K562 (cell line): Measurements from ENCODE around the gene FAM98C. TPM values are rescaled to one million over a fixed set of nuclear protein-coding genes. Genes with fewer than 3 reads are reported as not detected.

ENCODE experiments used
- ATAC-seq: fragments of 200-7000 bp; cut with Tn5 transposase; 3 replicates; pipeline ENCODE4 v1.9.1; 2020; ENCODE audit warnings: moderate library complexity
- BruUV-seq: library from RNA; stranded (reverse); fragments of 400-500 nt; replicated peaks from 2 replicates; lab custom pipeline; 2021; lab: Mats Ljungman, UMichigan
- CTCF ChIA-PET: fragments of 300-600 bp; formaldehyde crosslinking; extraction: SDS; loops from one replicate; lab custom pipeline; 2021; ENCODE audit warnings: low intra/inter-chr PET ratio; lab: Yijun Ruan, JAX
- POLR2A ChIA-PET: fragments of 300-600, 350-650 bp; sonication (Branson Sonifier 250); formaldehyde crosslinking; extraction: SDS; loops from one replicate; lab custom pipeline; 2021; ENCODE audit warnings: antibody characterized with exemption, inconsistent platforms; lab: Yijun Ruan, JAX
- DNase-seq, 4 experiments: peaks; one replicate each; pipeline versions ENCODE4 v3.0.0 to v3.0.0-alpha.2; 2011 to 2018; ENCODE audit warnings: low spot score in 3 of 4, mixed read lengths in 3 of 4; ENCODE audit errors: extremely low read depth in 1 of 4
- FAIRE-seq: peaks from 2 replicates; lab custom pipeline; 2011; peaks lifted over from hg19 to GRCh38; lab: Jason Lieb, UNC
- H2AFZ ChIP-seq: 2 replicates; pipeline ENCODE4 v1.6.0; 2011; ENCODE audit warnings: low read depth, low read length, control low read depth, inconsistent platforms
- H3K27ac ChIP-seq: fragments of 200-600 bp; 3 replicates; pipeline ENCODE4 v1.8.0; 2011; ENCODE audit warnings: low read depth, mild to moderate bottlenecking, control low read depth, inconsistent platforms, low read length, moderate library complexity, mixed read lengths; ENCODE audit errors: extremely low read depth
- H3K27me3 ChIP-seq, 2 experiments: fragments of 300-600 bp in 1 of 2; 2 replicates in 1 of 2; 3 replicates in 1 of 2; pipeline versions ENCODE4 v1.6.0 to v1.8.0; 2011; ENCODE audit warnings: inconsistent platforms in 2 of 2, low read length in 2 of 2, mild to moderate bottlenecking in 1 of 2, mixed read lengths in 1 of 2, moderate library complexity in 1 of 2; ENCODE audit not compliant: control insufficient read depth in 2 of 2, insufficient read depth in 2 of 2
- H3K36me3 ChIP-seq: fragments of 300-600 bp; 3 replicates; pipeline ENCODE4 v1.8.0; 2011; ENCODE audit warnings: mild to moderate bottlenecking, low read length, inconsistent platforms; ENCODE audit not compliant: control insufficient read depth, insufficient read depth
- H3K4me1 ChIP-seq, 2 experiments: fragments of 200-600 bp in 1 of 2; replicated peaks in 1 of 2; 2 replicates in 1 of 2; 3 replicates in 1 of 2; pipeline versions ENCODE4 v1.5.1 to v1.8.0; 2011; ENCODE audit warnings: inconsistent platforms in 2 of 2, low read length in 2 of 2, mild to moderate bottlenecking in 1 of 2, mixed read lengths in 1 of 2, moderate library complexity in 1 of 2; ENCODE audit not compliant: control insufficient read depth in 2 of 2, insufficient read depth in 2 of 2
- H3K4me2 ChIP-seq: 2 replicates; pipeline ENCODE4 v1.6.1; 2011; ENCODE audit warnings: low read length, control low read depth, inconsistent platforms, mixed read lengths; ENCODE audit not compliant: insufficient read depth
- H3K4me3 ChIP-seq: fragments of 200-600 bp; sonication (generic), shearing (Covaris generic); 2 replicates; pipeline ENCODE4 v1.5.1; 2016; ENCODE audit warnings: control low read depth, inconsistent platforms
- H3K79me2 ChIP-seq: fragments of 200-600 bp; 3 replicates; pipeline ENCODE4 v1.8.0; 2011; ENCODE audit warnings: low read length, inconsistent platforms; ENCODE audit not compliant: control insufficient read depth, insufficient read depth
- H3K9ac ChIP-seq, 2 experiments: 2 replicates each; pipeline versions ENCODE4 v1.6.0 to v1.6.1; 2011; ENCODE audit warnings: low read depth in 2 of 2, low read length in 2 of 2, control low read depth in 1 of 2, inconsistent platforms in 1 of 2, mild to moderate bottlenecking in 1 of 2, mixed read lengths in 1 of 2; ENCODE audit not compliant: insufficient read depth in 1 of 2
- H3K9me1 ChIP-seq: one replicate; pipeline ENCODE4 v1.6.0; 2011; ENCODE audit warnings: inconsistent platforms, mild to moderate bottlenecking, low read length, moderate library complexity; ENCODE audit not compliant: control insufficient read depth, insufficient read depth
- H3K9me3 ChIP-seq: replicated peaks from 2 replicates; pipeline ENCODE4 v1.5.1; 2011; ENCODE audit warnings: low read depth, low read length, inconsistent platforms; ENCODE audit not compliant: control insufficient read depth, insufficient read depth
- H4K20me1 ChIP-seq: replicated peaks from 2 replicates; pipeline ENCODE4 v1.6.1; 2011; ENCODE audit warnings: low read length, inconsistent platforms, mixed read lengths; ENCODE audit not compliant: control insufficient read depth, insufficient read depth
- CREM ChIP-seq: IDR thresholded peaks from 2 replicates; pipeline ENCODE4 v1.6.1; 2014; ENCODE audit warnings: antibody characterized with exemption, low read depth
- CSDE1 ChIP-seq, 2 experiments: fragments of 450-650 bp; IDR thresholded peaks; 2 replicates each; pipeline ENCODE4 v1.6.1; 2016; ENCODE audit warnings: mild to moderate bottlenecking in 1 of 2
- ESRRA ChIP-seq: fragments of 450-650 bp; IDR thresholded peaks from 2 replicates; pipeline ENCODE4 v1.6.1; 2014; ENCODE audit warnings: low read depth, mild to moderate bottlenecking, moderate library complexity, borderline replicate concordance
- KAT8 ChIP-seq: fragments of 450-650 bp; IDR thresholded peaks from 2 replicates; pipeline ENCODE4 v1.6.1; 2016; ENCODE audit warnings: low read depth, mild to moderate bottlenecking
- KDM2B ChIP-seq: fragments of 250-450 bp; sonication (Bioruptor Pico); IDR thresholded peaks from 2 replicates; pipeline ENCODE4 v1.8.0; 2021; ENCODE audit warnings: mild to moderate bottlenecking, moderate library complexity
- MECOM ChIP-seq: fragments of 250-450 bp; sonication (Bioruptor Pico); IDR thresholded peaks from 2 replicates; pipeline ENCODE4 v1.8.0; 2022; ENCODE audit warnings: inconsistent platforms
- MYBL2 ChIP-seq, 2 experiments: fragments of 450-650 bp in 1 of 2; sonication (generic) in 1 of 2; formaldehyde crosslinking in 1 of 2; IDR thresholded peaks; 2 replicates each; pipeline versions ENCODE4 v1.6.1 to v1.8.1; 2017 to 2022; ENCODE audit warnings: borderline replicate concordance in 1 of 2, inconsistent platforms in 1 of 2, low read depth in 1 of 2, mild to moderate bottlenecking in 1 of 2, missing genetic modification reagents in 1 of 2, moderate library complexity in 1 of 2
- NR2F6 ChIP-seq: fragments of 450-650 bp; formaldehyde crosslinking; IDR thresholded peaks from 2 replicates; pipeline ENCODE4 v1.4.0; 2020; ENCODE audit warnings: mild to moderate bottlenecking
- PHF20 ChIP-seq: fragments of 450-650 bp; IDR thresholded peaks from 2 replicates; pipeline ENCODE4 v1.6.1; 2018; ENCODE audit not compliant: partially characterized antibody
- RNF219 ChIP-seq: fragments of 250-450 bp; sonication (Bioruptor Pico); IDR thresholded peaks from 2 replicates; pipeline ENCODE4 v1.5.0; 2022; ENCODE audit warnings: mild to moderate bottlenecking
- SLC30A9 ChIP-seq: fragments of 250-450 bp; sonication (Bioruptor Pico); IDR thresholded peaks from 2 replicates; pipeline ENCODE4 v1.8.0; 2022; ENCODE audit warnings: mild to moderate bottlenecking, moderate library complexity
- SMAD4 ChIP-seq: fragments of 250-450 bp; sonication (Bioruptor Pico); conservative IDR thresholded peaks from 2 replicates; pipeline ENCODE4 v1.8.0; 2021; ENCODE audit warnings: inconsistent platforms, mild to moderate bottlenecking, moderate library complexity
- TAL1 ChIP-seq: fragments of 450-650 bp; IDR thresholded peaks from 2 replicates; pipeline ENCODE4 v1.6.1; 2016; ENCODE audit warnings: mild to moderate bottlenecking
- XRCC4 ChIP-seq: IDR thresholded peaks from one replicate; pipeline ENCODE4 v1.6.1; 2011; ENCODE audit not compliant: insufficient read depth, insufficient read length; ENCODE audit errors: extremely low read depth
- ZNF311 ChIP-seq: fragments of 250-450 bp; sonication (Bioruptor Pico); IDR thresholded peaks from 2 replicates; pipeline ENCODE4 v1.4.0; 2020; ENCODE audit warnings: mild to moderate bottlenecking, moderate library complexity
- ZNF740 ChIP-seq, 3 experiments: fragments of 200-800 bp in 1 of 3; sonication (Bioruptor generic) in 1 of 3; sonication (generic) in 1 of 3; formaldehyde crosslinking in 1 of 3; IDR thresholded peaks; 2 replicates each; pipeline versions ENCODE4 v1.6.1 to v1.8.0; 2016 to 2022; ENCODE audit warnings: mild to moderate bottlenecking in 2 of 3, missing compliant biosample characterization in 2 of 3, missing genetic modification characterization in 2 of 3, missing genetic modification reagents in 1 of 3
- WGBS: fragments of 100-300 bp; shearing (Covaris generic); methylation state at CpG from one replicate; pipeline ENCODE4 v1.1.6; 2016; ENCODE audit warnings: low coverage, mixed read lengths; ENCODE audit not compliant: insufficient coverage; ENCODE audit errors: missing lambda C conversion rate; 5-methylcytosine and 5-hydroxymethylcytosine counted together
- in situ Hi-C: fragments of 300-500 bp; cut with MboI; formaldehyde crosslinking; loops from 4 replicates; pipeline ENCODE4 v1.15.0; 2018; ENCODE audit warnings: inconsistent platforms, mixed read lengths
- intact Hi-C: fragments of 100-400 bp; cut with micrococcal nuclease; formaldehyde crosslinking; loops from 2 replicates; pipeline ENCODE4 v1.14.2; 2022
- polyA plus RNA-seq, 8 experiments: library from polyadenylated mRNA; depleted of rRNA in 4 of 8; stranded (reverse) in 5 of 8; unstranded in 3 of 8; fragments of >200 nt; fragmentation: Nextera tagmentation in 2 of 8; fragmentation: Illumina TruSeq in 1 of 8; extraction: Ambion mirVana in 2 of 8; extraction: Trizol in 1 of 8; gene quantifications; 2 replicates each; pipeline versions ENCODE4 v1.2.1 to v1.2.3, GENCODE V29; 2011 to 2014; ENCODE audit warnings: inconsistent platforms in 1 of 8, missing spikeins in 1 of 8
- total RNA-seq, 7 experiments: library from RNA; depleted of rRNA in 6 of 7; stranded (reverse); fragments of >200 nt in 6 of 7; fragmentation: Illumina TruSeq in 2 of 7; extraction: Trizol in 2 of 7; gene quantifications; 2 replicates each; pipeline versions ENCODE4 v1.2.1 to v1.2.3, GENCODE V29; 2011 to 2021; ENCODE audit warnings: low replicate concordance in 1 of 7
- TF ChIP-seq, protein P1 (sequence below): sonication (generic); formaldehyde crosslinking; IDR thresholded peaks from 2 replicates; pipeline ENCODE4 v1.4.0; 2020; ENCODE audit warnings: mild to moderate bottlenecking, missing genetic modification reagents

FAM98C gene
- total and polyA plus RNA-seq, 9 of the 15 experiments (the other 6 are each of a cell fraction or from before 2014, with no cell fraction given): 1.7 to 43.8 (median 13.7) TPM

GRCh38 chr19:38448225-38448624 lies 45.3 kb downstream of the FAM98C start:
- in situ Hi-C loops: no loop called here
- 93% methylated on average over 9 of the region's 9 CpGs for WGBS
- no peak overlapping the region for H3K27ac ChIP-seq
- no peaks in the 10 kb centered on the region for H3K9me3 ChIP-seq
- intact Hi-C loops: no loop called here
- FAIRE-seq (no peak), ATAC-seq (no peak), DNase-seq (no peak)
- H3K27me3 ChIP-seq: no peaks in the 10 kb centered on the region
- no peak overlapping the region for H2AFZ ChIP-seq
- H3K4me2 ChIP-seq: no peak overlapping the region
- H3K36me3 ChIP-seq: peaks cover 29% of the 10 kb centered on the region; the same call in 1 of the 3 replicates
- CTCF ChIA-PET: interaction anchor here (0.6 kb wide), 1 partner anchor 11 kb away, joined by 3 read pairs; no protein-coding TSS in a partner anchor
- POLR2A ChIA-PET: no interaction called here
- H3K9me1 ChIP-seq: no peaks in the 10 kb centered on the region
- H3K4me3 ChIP-seq: no peak overlapping the region
- no peaks in the 10 kb centered on the region for H3K79me2 ChIP-seq
- BruUV-seq: no TSS peak
- H3K9ac ChIP-seq: peak overlapping the region in 1 of 2 experiments; percentile 71; a peak in 2 of 4 replicates
- peaks cover 5 to 23% of the 10 kb centered on the region in 2 experiments for H3K4me1 ChIP-seq
- no peaks in the 10 kb centered on the region for H4K20me1 ChIP-seq
- TF ChIP-seq ZNF311 (CRISPR knock-in tag) (no peak), CSDE1 (IDR thresholded peaks at IDR 0.05) (no peak), SLC30A9 (CRISPR knock-in tag) (no peak), ESRRA (no peak), MECOM (CRISPR knock-in tag) (no peak), RNF219 (CRISPR knock-in tag) (no peak), CREM (no peak), SMAD4 (CRISPR knock-in tag) (no peak), PHF20 (no peak), ZNF740 (CRISPR knock-in tag; IDR thresholded peaks at IDR 0.05) (no peak), ZNF740 (tag; IDR thresholded peaks at IDR 0.05) (no peak), MYBL2 (IDR thresholded peaks at IDR 0.05; ENCODE audit: low read depth) (no peak), MYBL2 (CRISPR knock-in tag; IDR thresholded peaks at IDR 0.05; ENCODE audit: borderline replicate concordance) (no peak), XRCC4 (no peak), TAL1 (no peak), KAT8 (no peak), KDM2B (no peak), NR2F6 (CRISPR knock-in tag) (no peak)
- TF ChIP-seq, protein P1, sequence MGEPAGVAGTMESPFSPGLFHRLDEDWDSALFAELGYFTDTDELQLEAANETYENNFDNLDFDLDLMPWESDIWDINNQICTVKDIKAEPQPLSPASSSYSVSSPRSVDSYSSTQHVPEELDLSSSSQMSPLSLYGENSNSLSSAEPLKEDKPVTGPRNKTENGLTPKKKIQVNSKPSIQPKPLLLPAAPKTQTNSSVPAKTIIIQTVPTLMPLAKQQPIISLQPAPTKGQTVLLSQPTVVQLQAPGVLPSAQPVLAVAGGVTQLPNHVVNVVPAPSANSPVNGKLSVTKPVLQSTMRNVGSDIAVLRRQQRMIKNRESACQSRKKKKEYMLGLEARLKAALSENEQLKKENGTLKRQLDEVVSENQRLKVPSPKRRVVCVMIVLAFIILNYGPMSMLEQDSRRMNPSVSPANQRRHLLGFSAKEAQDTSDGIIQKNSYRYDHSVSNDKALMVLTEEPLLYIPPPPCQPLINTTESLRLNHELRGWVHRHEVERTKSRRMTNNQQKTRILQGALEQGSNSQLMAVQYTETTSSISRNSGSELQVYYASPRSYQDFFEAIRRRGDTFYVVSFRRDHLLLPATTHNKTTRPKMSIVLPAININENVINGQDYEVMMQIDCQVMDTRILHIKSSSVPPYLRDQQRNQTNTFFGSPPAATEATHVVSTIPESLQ (CRISPR knock-in tag): no peak
